ENCODE data around the gene OPCML. TPM values are rescaled to one million over a fixed set of nuclear protein-coding genes. Genes with fewer than 3 reads are reported as not detected.

OPCML gene
- 76.7 TPM for total RNA-seq

DNA sequence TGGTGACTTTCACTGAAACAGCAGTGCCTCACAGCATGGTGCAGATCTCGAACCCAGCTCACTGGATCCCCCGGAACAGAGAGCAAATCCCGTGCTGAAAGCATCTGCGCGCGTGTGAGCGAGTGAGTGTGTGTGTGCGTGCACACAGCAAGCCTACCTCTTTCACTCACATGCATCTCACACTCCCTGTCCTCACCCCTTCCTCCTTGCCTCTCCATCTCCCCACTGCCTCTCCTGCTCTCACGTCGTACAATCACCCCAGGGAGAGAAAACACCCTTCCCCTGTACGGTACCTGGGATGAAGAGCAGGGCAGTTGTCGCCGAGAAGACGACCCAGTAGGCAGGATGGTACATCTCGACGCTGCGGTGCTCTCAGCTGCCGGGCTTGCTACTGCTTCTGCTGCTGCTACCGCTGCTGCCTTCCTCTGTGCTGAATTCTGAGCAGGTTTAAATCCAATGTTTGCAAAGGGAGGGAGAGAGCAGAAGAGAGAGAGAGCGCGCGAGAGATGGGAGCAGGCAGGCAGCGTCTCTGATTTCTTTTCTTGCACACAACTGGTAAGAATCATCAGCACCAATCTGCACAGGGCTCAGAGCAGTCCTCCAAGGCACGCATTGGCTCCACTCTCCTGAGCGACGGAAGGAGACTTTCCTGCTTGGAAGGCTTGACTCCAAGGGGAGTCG is at the start of gene OPCML:
Gene OPCML, minus strand, starts transcription at position 531 of the 681 bp plus-strand sequence.

Small RNA genes within 50 kb of the gene (small RNA-seq; reads per million reads assigned to genes)
- gene RF00026 (ENCODE audit: low replicate concordance), result not detected

All from parietal lobe (tissue), 2 donors.